ENCODE results near the gene FARP2.

- TF ChIP-seq CTCF (IDR thresholded peaks at IDR 0.05; ENCODE audit: low read length) (no peak), EZH2 (IDR thresholded peaks at IDR 0.05; ENCODE audit: borderline replicate concordance, low read length) (no peak)
Observed at GRCh38 chr2:241538838-241539615, 182.9 kb downstream of the FARP2 start.
